PC-3 (cell line): ENCODE data around the gene MACROD2. TPM values are rescaled to one million over a fixed set of nuclear protein-coding genes. Genes with fewer than 3 reads are reported as not detected.

Source experiments
- ATAC-seq: fragments of 200-7000 bp; cut with Tn5 transposase; 2 replicates; pipeline ENCODE4 v1.9.1; 2020; ENCODE audit warnings: mild to moderate bottlenecking, moderate library complexity
- BruUV-seq: library from RNA; stranded (reverse); fragments of 400-500 nt; replicated peaks from 2 replicates; lab custom pipeline; 2021; lab: Mats Ljungman, UMichigan
- CTCF ChIA-PET: fragments of 300-600 bp; sonication (Branson Sonifier 250); formaldehyde crosslinking; loops from one replicate; lab custom pipeline; 2022; ENCODE audit warnings: antibody characterized with exemption; lab: Charles Lee
- POLR2A ChIA-PET: fragments of 300-600 bp; sonication (Branson Sonifier 250); formaldehyde crosslinking; loops from one replicate; lab custom pipeline; 2022; ENCODE audit warnings: antibody characterized with exemption; ENCODE audit not compliant: unreplicated experiment; lab: Charles Lee
- DNase-seq: peaks from one replicate; pipeline ENCODE4 v3.0.0-alpha.2; 2015
- H2AFZ ChIP-seq: fragments of 300-600 bp; sonication (generic); 2 replicates; pipeline ENCODE4 v1.6.0; 2016; ENCODE audit warnings: antibody characterized with exemption, low read length
- H3F3A ChIP-seq: fragments of 300-600 bp; sonication (generic); one replicate; pipeline ENCODE4 v1.6.0; 2017; ENCODE audit warnings: antibody characterized with exemption, low read length, control low read depth, mild to moderate bottlenecking; ENCODE audit not compliant: unreplicated experiment
- H3K27ac ChIP-seq: fragments of 300-600 bp; sonication (generic); 2 replicates; pipeline ENCODE4 v1.5.1; 2016; ENCODE audit warnings: mild to moderate bottlenecking, low read length
- H3K27me3 ChIP-seq: fragments of 300-600 bp; sonication (generic); 2 replicates; pipeline ENCODE4 v1.6.1; 2016; ENCODE audit warnings: low read length, mixed read lengths
- H3K36me3 ChIP-seq: fragments of 300-600 bp; sonication (generic); 2 replicates; pipeline ENCODE4 v1.6.1; 2016; ENCODE audit warnings: low read depth, mixed run types, low read length, mixed read lengths
- H3K4me1 ChIP-seq: fragments of 300-600 bp; sonication (generic); 2 replicates; pipeline ENCODE4 v1.5.1; 2016; ENCODE audit warnings: low read length; ENCODE audit not compliant: insufficient read depth
- H3K4me2 ChIP-seq: fragments of 300-600 bp; sonication (generic); 2 replicates; pipeline ENCODE4 v1.6.0; 2016; ENCODE audit warnings: low read length
- H3K4me3 ChIP-seq: fragments of 300-600 bp; sonication (generic); 2 replicates; pipeline ENCODE4 v1.5.1; 2016; ENCODE audit warnings: mild to moderate bottlenecking, low read length, mixed read lengths
- H3K79me2 ChIP-seq: fragments of 300-600 bp; sonication (generic); 2 replicates; pipeline ENCODE4 v1.6.1; 2017; ENCODE audit warnings: low read length, mixed read lengths
- H3K9ac ChIP-seq: fragments of 300-600 bp; sonication (generic); 2 replicates; pipeline ENCODE4 v1.6.0; 2016; ENCODE audit warnings: mild to moderate bottlenecking, low read length
- H3K9me2 ChIP-seq: fragments of 300-600 bp; sonication (generic); replicated peaks from 2 replicates; pipeline ENCODE4 v1.6.1; 2016; ENCODE audit warnings: mixed run types, low read length, mixed read lengths
- H3K9me3 ChIP-seq: fragments of 300-600 bp; sonication (generic); 2 replicates; pipeline ENCODE4 v1.6.1; 2016; ENCODE audit warnings: low read length, mixed read lengths
- H4K20me1 ChIP-seq: fragments of 300-600 bp; sonication (generic); 2 replicates; pipeline ENCODE4 v1.6.1; 2016; ENCODE audit warnings: low read length, mixed read lengths
- CTCF ChIP-seq: fragments of 300-600 bp; sonication (generic); conservative IDR thresholded peaks from 2 replicates; pipeline ENCODE4 v1.5.1; 2017; ENCODE audit warnings: antibody characterized with exemption, low read depth, mild to moderate bottlenecking, low read length
- EZH2 ChIP-seq: fragments of 300-600 bp; sonication (generic); IDR thresholded peaks from one replicate; pipeline ENCODE4 v1.6.1; 2017; ENCODE audit warnings: antibody characterized with exemption, mild to moderate bottlenecking, low read length; ENCODE audit not compliant: unreplicated experiment
- EZH2phosphoT487 ChIP-seq: fragments of 300-600 bp; sonication (generic); IDR thresholded peaks from 2 replicates; pipeline ENCODE4 v1.6.1; 2018; ENCODE audit warnings: mild to moderate bottlenecking, antibody characterized with exemption, low read length, borderline replicate concordance
- intact Hi-C: fragments of 100-400 bp; cut with micrococcal nuclease; formaldehyde crosslinking; loops from 2 replicates; pipeline ENCODE4 v1.9.0; 2023
- total RNA-seq: library from RNA; depleted of rRNA; stranded (reverse); fragments of >200 nt; gene quantifications from 2 replicates; pipeline ENCODE4 v1.2.3, GENCODE V29; 2014

MACROD2 gene
- total RNA-seq, 1 experiment from 2014 or later = 3.1 TPM

GRCh38 chr20:15570156-15570555, 1574.8 kb downstream of the MACROD2 start:
- Histone ChIP-seq H3K79me2 (no peaks in the 10 kb centered on the region), H3K4me1 (no peaks in the 10 kb centered on the region), H3K9me3 (no peaks in the 10 kb centered on the region), H3K4me2 (no peak overlapping the region), H3K9ac (no peak overlapping the region), H3K27ac (no peak overlapping the region), H2AFZ (no peak overlapping the region), H3K36me3 (no peaks in the 10 kb centered on the region), H3K4me3 (no peak overlapping the region), H3F3A (no peaks in the 10 kb centered on the region), H4K20me1 (no peaks in the 10 kb centered on the region), H3K9me2 (no peaks in the 10 kb centered on the region), H3K27me3 (no peaks in the 10 kb centered on the region)
- TF ChIP-seq EZH2phosphoT487 (no peak), CTCF (no peak), EZH2 (no peak)
- ATAC-seq (no peak), DNase-seq (no peak)
- CTCF ChIA-PET = no interaction called here
- intact Hi-C loops = no loop called here
- BruUV-seq = no TSS peak
- POLR2A ChIA-PET = no interaction called here

- no peaks in the 10 kb centered on the region for H3K79me2 ChIP-seq
- H3K27ac ChIP-seq = no peak overlapping the region
- no TSS peak for BruUV-seq
- ChIA-PET CTCF (no interaction called here), POLR2A (no interaction called here)
- H3K4me2 ChIP-seq = no peak overlapping the region
- H3K27me3 ChIP-seq = no peaks in the 10 kb centered on the region
- no peaks in the 10 kb centered on the region for H4K20me1 ChIP-seq
- H3F3A ChIP-seq = no peaks in the 10 kb centered on the region
- H3K36me3 ChIP-seq = no peaks in the 10 kb centered on the region
- H2AFZ ChIP-seq = no peak overlapping the region
- intact Hi-C loops = no loop called here
- DNase-seq = no peak
- no peaks in the 10 kb centered on the region for H3K9me2 ChIP-seq
- no peaks in the 10 kb centered on the region for H3K9me3 ChIP-seq
- H3K4me1 ChIP-seq = no peaks in the 10 kb centered on the region
- TF ChIP-seq CTCF (no peak), EZH2 (no peak), EZH2phosphoT487 (no peak)
- no peak overlapping the region for H3K9ac ChIP-seq
- ATAC-seq = no peak
- H3K4me3 ChIP-seq = no peak overlapping the region
These were observed 1575.7 kb downstream of the MACROD2 start for GRCh38 chr20:15571056-15571455.

- Histone ChIP-seq H4K20me1 (no peaks in the 10 kb centered on the region), H2AFZ (no peak overlapping the region), H3K4me2 (no peak overlapping the region), H3K9me2 (no peaks in the 10 kb centered on the region), H3K4me3 (no peak overlapping the region), H3K27ac (no peak overlapping the region), H3K9me3 (no peaks in the 10 kb centered on the region), H3F3A (no peaks in the 10 kb centered on the region), H3K36me3 (no peaks in the 10 kb centered on the region), H3K27me3 (no peaks in the 10 kb centered on the region), H3K79me2 (no peaks in the 10 kb centered on the region), H3K9ac (no peak overlapping the region), H3K4me1 (peaks cover 12% of the 10 kb centered on the region)
- no peak for ATAC-seq
- no TSS peak for BruUV-seq
- POLR2A ChIA-PET = no interaction called here
- DNase-seq = no peak
- TF ChIP-seq EZH2 (no peak), EZH2phosphoT487 (no peak), CTCF (no peak)
- CTCF ChIA-PET = no interaction called here
- intact Hi-C loops = no loop called here
These were observed 1579.9 kb downstream of the MACROD2 start for GRCh38 chr20:15575255-15575654.
